GM21447 (cell line): ENCODE measurements around the gene GPR83.
"Not testable (repeated sequence)": the region's sequence is repeated elsewhere in the genome, so short reads cannot be mapped to it uniquely, and the experiment has no call there.

Experiments
- ATAC-seq: cut with Tn5 transposase; IDR thresholded peaks from one replicate; pipeline ENCODE4 v1.9.1; 2021; ENCODE audit not compliant: unreplicated experiment

Gene GPR83

GRCh38 chr11:94400839-94401772, at the start of gene GPR83:
TSS of gene GPR83 (minus strand) at chr11:94401419. CDS start at chr11:94401247, 172 bp downstream.
- ATAC-seq = no peak

GRCh38 chr11:94450048-94450447, 48.8 kb upstream of the GPR83 start:
- ATAC-seq = no peak

GRCh38 chr11:94449437-94449836, 48.2 kb upstream of the GPR83 start:
- ATAC-seq = no peak

- no peak for ATAC-seq
Observed at GRCh38 chr11:94449029-94449428, 47.8 kb upstream of the GPR83 start.

- ATAC-seq = no peak
Observed at GRCh38 chr11:94447149-94447548, 45.9 kb upstream of the GPR83 start.

GRCh38 chr11:94445641-94446040, 44.4 kb upstream of the GPR83 start:
- no peak for ATAC-seq

GRCh38 chr11:94433049-94433448, 31.8 kb upstream of the GPR83 start:
- ATAC-seq = no peak

- no peak for ATAC-seq
Observed at GRCh38 chr11:94424662-94425061, 23.4 kb upstream of the GPR83 start.

GRCh38 chr11:94424011-94424410, 22.8 kb upstream of the GPR83 start:
- ATAC-seq = no peak

- no peak for ATAC-seq
Observed at GRCh38 chr11:94423507-94423906, 22.3 kb upstream of the GPR83 start.

- no peak for ATAC-seq
Observed at GRCh38 chr11:94418123-94418765, 17.0 kb upstream of the GPR83 start.

GRCh38 chr11:94417386-94417987, 16.3 kb upstream of the GPR83 start:
- no peak for ATAC-seq

- ATAC-seq = no peak
Observed at GRCh38 chr11:94405062-94405833, 4.0 kb upstream of the GPR83 start.

- ATAC-seq = no peak
Observed at GRCh38 chr11:94402355-94402754, 1.1 kb upstream of the GPR83 start.

- ATAC-seq = no peak
Observed at GRCh38 chr11:94401773-94402265, 600 bp upstream of the GPR83 start.

GRCh38 chr11:94400457-94400838, 771 bp downstream of the GPR83 start:
- ATAC-seq = no peak

- no peak for ATAC-seq
Observed at GRCh38 chr11:94400050-94400449, 1.2 kb downstream of the GPR83 start.

GRCh38 chr11:94398101-94398500, 3.1 kb downstream of the GPR83 start:
- ATAC-seq = no peak

- ATAC-seq = no peak
Observed at GRCh38 chr11:94396282-94396681, 4.9 kb downstream of the GPR83 start.

- ATAC-seq = not testable (repeated sequence)
Observed at GRCh38 chr11:94391937-94392336, 9.3 kb downstream of the GPR83 start.

- no peak for ATAC-seq
Observed at GRCh38 chr11:94379613-94380012, 21.6 kb downstream of the GPR83 start.
